Measurements from ENCODE around the gene C11orf91.

DNA sequence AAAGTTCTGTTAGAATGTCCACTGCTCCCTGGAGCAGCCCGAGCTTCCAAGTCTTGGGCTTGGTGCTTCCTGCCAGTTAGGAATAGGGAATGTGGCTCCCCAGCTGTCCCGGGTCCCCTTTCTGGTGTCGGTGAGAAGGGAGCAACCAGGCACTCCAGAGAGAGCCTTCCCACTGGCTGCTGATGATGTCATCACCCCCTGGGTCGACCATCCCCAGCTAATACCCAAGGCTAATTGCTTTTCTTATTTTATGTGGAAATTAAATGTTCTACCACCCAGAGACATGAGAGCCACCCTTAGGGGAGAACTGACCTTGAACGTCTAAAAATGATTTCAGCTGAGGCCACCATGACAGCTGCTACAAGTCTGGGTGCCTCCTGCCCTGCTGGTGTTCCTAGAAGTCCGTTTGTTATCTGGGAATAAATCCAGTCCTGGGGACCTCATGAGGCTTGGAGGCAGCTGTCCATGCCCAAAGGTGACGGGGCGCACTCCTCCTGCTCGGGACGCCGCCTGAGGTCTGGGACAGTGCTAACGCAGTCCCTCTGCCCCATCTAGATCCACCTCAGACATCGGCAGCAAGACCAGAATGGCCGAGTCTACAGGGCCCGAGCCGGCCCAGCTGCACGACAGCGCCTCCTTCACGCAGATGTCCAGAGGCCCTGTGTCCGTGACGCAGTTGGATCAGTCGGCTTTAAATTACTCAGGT lies 42.3 kb downstream of the C11orf91 start:
- TF ChIP-seq, protein P1, sequence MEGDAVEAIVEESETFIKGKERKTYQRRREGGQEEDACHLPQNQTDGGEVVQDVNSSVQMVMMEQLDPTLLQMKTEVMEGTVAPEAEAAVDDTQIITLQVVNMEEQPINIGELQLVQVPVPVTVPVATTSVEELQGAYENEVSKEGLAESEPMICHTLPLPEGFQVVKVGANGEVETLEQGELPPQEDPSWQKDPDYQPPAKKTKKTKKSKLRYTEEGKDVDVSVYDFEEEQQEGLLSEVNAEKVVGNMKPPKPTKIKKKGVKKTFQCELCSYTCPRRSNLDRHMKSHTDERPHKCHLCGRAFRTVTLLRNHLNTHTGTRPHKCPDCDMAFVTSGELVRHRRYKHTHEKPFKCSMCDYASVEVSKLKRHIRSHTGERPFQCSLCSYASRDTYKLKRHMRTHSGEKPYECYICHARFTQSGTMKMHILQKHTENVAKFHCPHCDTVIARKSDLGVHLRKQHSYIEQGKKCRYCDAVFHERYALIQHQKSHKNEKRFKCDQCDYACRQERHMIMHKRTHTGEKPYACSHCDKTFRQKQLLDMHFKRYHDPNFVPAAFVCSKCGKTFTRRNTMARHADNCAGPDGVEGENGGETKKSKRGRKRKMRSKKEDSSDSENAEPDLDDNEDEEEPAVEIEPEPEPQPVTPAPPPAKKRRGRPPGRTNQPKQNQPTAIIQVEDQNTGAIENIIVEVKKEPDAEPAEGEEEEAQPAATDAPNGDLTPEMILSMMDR (IDR thresholded peaks at IDR 0.05): no peak
- TF ChIP-seq POLR2A (IDR thresholded peaks at IDR 0.05): no peak
